PFSK-1 (cell line): ENCODE measurements around the gene KCNJ6.

ENCODE experiments used
- FOXP2 ChIP-seq: optimal IDR thresholded peaks from 2 replicates; pipeline ENCODE3; 2011; ENCODE audit warnings: borderline replicate concordance, control low read depth, inconsistent platforms; ENCODE audit not compliant: insufficient read depth; ENCODE audit errors: extremely low read length, extremely low read depth
- REST ChIP-seq, 2 experiments: IDR thresholded peaks; 2 replicates each; pipeline versions ENCODE4 v1.6.1 to v1.8.0; 2011 to 2012; ENCODE audit warnings: low read depth in 2 of 2, low read length in 2 of 2, control low read depth in 1 of 2, inconsistent platforms in 1 of 2, mild to moderate bottlenecking in 1 of 2, moderate library complexity in 1 of 2; ENCODE audit not compliant: insufficient read depth in 1 of 2

DNA sequence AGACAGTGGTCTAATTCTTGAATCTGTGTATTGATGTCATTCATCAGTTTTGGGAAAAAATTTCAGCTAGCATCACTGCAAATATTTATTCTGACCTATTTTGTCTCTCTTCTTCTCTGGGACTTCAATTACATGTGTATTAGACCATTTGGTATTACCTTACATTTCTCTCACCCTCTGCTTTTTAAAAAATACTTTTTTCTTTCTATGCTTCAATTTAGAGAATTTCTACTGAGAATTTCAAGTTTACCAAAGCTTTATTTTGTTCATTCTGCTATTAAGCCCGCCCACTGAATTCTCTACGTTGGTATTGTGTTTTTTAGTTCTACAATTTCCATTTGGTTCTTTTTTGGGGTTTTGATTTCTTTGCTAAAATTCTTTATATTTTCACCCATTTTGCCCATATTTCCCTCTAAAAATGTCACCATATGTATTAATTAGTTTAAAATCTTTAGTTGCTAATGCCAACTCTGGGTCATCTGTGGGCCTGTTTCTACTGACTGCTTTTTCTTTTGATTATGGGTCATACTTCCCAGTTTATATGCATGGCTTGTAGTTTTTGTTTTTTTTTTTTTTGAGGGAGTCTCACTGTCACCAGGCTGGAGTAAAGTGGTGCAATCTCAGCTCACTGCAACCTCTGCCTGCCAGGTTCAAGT is 337.7 kb downstream of the KCNJ6 start:
- TF ChIP-seq FOXP2: no peak
- TF ChIP-seq REST (IDR thresholded peaks at IDR 0.05; ENCODE audit: insufficient read depth in 1 of 2, low read depth in 2 of 2, low read length in 2 of 2): no peak
